Measurements from ENCODE around the gene PPID.
"Not testable (repeated sequence)": the region's sequence is repeated elsewhere in the genome, so short reads cannot be mapped to it uniquely, and the experiment has no call there.

The PPID gene

GRCh38 chr4:158729716-158730559, 6.7 kb upstream of the PPID start:
- DNase-seq (ENCODE audit: low read depth), result peak; percentile 53

- no peak for DNase-seq (ENCODE audit: low read depth)
These were observed 5.0 kb upstream of the PPID start for GRCh38 chr4:158728236-158728635.

- no peak for DNase-seq (ENCODE audit: low read depth)
These were observed 3.4 kb upstream of the PPID start for GRCh38 chr4:158726633-158727032.

- no peak for DNase-seq (ENCODE audit: low read depth)
These were observed 1.4 kb upstream of the PPID start for GRCh38 chr4:158724637-158725036.

GRCh38 chr4:158722291-158722916, 792 bp downstream of the PPID start:
- DNase-seq (ENCODE audit: low read depth), result peak; percentile 41

GRCh38 chr4:158721680-158722079, 1.5 kb downstream of the PPID start:
- no peak for DNase-seq (ENCODE audit: low read depth)

- no peak for DNase-seq (ENCODE audit: low read depth)
These were observed 7.4 kb downstream of the PPID start for GRCh38 chr4:158715802-158716201.

GRCh38 chr4:158714937-158715336, 8.3 kb downstream of the PPID start:
- DNase-seq (ENCODE audit: low read depth), result no peak

GRCh38 chr4:158712622-158713021, 10.6 kb downstream of the PPID start:
- DNase-seq (ENCODE audit: low read depth), result not testable (repeated sequence)

GRCh38 chr4:158710814-158711213, 12.4 kb downstream of the PPID start:
- DNase-seq (ENCODE audit: low read depth), result peak; percentile 4

GRCh38 chr4:158704274-158704673, 18.9 kb downstream of the PPID start:
- no peak for DNase-seq (ENCODE audit: low read depth)

GRCh38 chr4:158688813-158689212, 34.4 kb downstream of the PPID start:
- no peak for DNase-seq (ENCODE audit: low read depth)

- no peak for DNase-seq (ENCODE audit: low read depth)
These were observed 41.1 kb downstream of the PPID start for GRCh38 chr4:158682066-158682465.

- no peak for DNase-seq (ENCODE audit: low read depth)
These were observed 41.6 kb downstream of the PPID start for GRCh38 chr4:158681629-158682028.

GRCh38 chr4:158678767-158679166, 44.4 kb downstream of the PPID start:
- DNase-seq (ENCODE audit: low read depth), result no peak

- no peak for DNase-seq (ENCODE audit: low read depth)
These were observed 47.1 kb downstream of the PPID start for GRCh38 chr4:158676076-158676475.

GRCh38 chr4:158673633-158674032, 49.6 kb downstream of the PPID start:
- DNase-seq (ENCODE audit: low read depth), result no peak

GRCh38 chr4:158671915-158672806, 51.0 kb downstream of the PPID start, which contains the start of gene ETFDH:
Gene ETFDH, plus strand, starts transcription at chr4:158672296. Its CDS starts 161 bp downstream, at chr4:158672457.
- DNase-seq (ENCODE audit: low read depth), result peak; percentile 100

GRCh38 chr4:158671665-158671914, 51.6 kb downstream of the PPID start, which contains the start of gene C4orf46:
Gene C4orf46, minus strand, starts transcription at chr4:158671887. Its CDS starts 86 bp downstream, at chr4:158671801.
- no peak for DNase-seq (ENCODE audit: low read depth)

GRCh38 chr4:158670975-158671664, 52.1 kb downstream of the PPID start:
- DNase-seq (ENCODE audit: low read depth), result peak; percentile 92

- DNase-seq (ENCODE audit: low read depth), result no peak
These were observed 53.9 kb downstream of the PPID start for GRCh38 chr4:158669310-158669709.

GRCh38 chr4:158667651-158668198, 55.5 kb downstream of the PPID start:
- DNase-seq (ENCODE audit: low read depth), result peak; percentile 52
